H1 (cell line): ENCODE data around the gene CDRT4. TPM values are rescaled to one million over a fixed set of nuclear protein-coding genes. Genes with fewer than 3 reads are reported as not detected.

Experiments used
- BRCA1 ChIP-seq: IDR thresholded peaks from 2 replicates; pipeline ENCODE4 v1.6.1; 2012; ENCODE audit warnings: low read depth, low read length, improper control_type of control experiment
- CREB1 ChIP-seq: IDR thresholded peaks from 2 replicates; pipeline ENCODE4 v1.6.1; 2012; ENCODE audit warnings: inconsistent platforms
- GABPA ChIP-seq: IDR thresholded peaks from 2 replicates; pipeline ENCODE4 v1.6.1; 2011; ENCODE audit warnings: mild to moderate bottlenecking, low read length, moderate library complexity, borderline replicate concordance; ENCODE audit not compliant: insufficient read depth
- HDAC2 ChIP-seq, 2 experiments: fragments of 300-600 bp in 1 of 2; sonication (generic) in 1 of 2; IDR thresholded peaks; 2 replicates each; pipeline ENCODE4 v1.6.1; 2011 to 2012; ENCODE audit warnings: low read depth in 2 of 2, low read length in 2 of 2, mild to moderate bottlenecking in 2 of 2, moderate library complexity in 2 of 2, borderline replicate concordance in 1 of 2, inconsistent platforms in 1 of 2
- MAX ChIP-seq: IDR thresholded peaks from 2 replicates; pipeline ENCODE4 v1.6.1; 2012; ENCODE audit warnings: inconsistent platforms
- PHF8 ChIP-seq: fragments of 200-600 bp; sonication (generic); conservative IDR thresholded peaks from 2 replicates; pipeline ENCODE4 v1.7.1; 2012; ENCODE audit warnings: low read depth, mild to moderate bottlenecking, inconsistent platforms, low read length, moderate library complexity
- POLR2A ChIP-seq, 2 experiments: IDR thresholded peaks; 1 replicate in 1 of 2; 2 replicates in 1 of 2; pipeline ENCODE4 v1.6.1; 2011; ENCODE audit warnings: low read depth in 2 of 2, low read length in 2 of 2, mild to moderate bottlenecking in 2 of 2; ENCODE audit errors: control extremely low read depth in 1 of 2
- POLR2AphosphoS5 ChIP-seq: IDR thresholded peaks from 2 replicates; pipeline ENCODE4 v1.6.1; 2011; ENCODE audit warnings: low read depth, low read length
- SP2 ChIP-seq: IDR thresholded peaks from 2 replicates; pipeline ENCODE4 v1.6.1; 2012; ENCODE audit warnings: mild to moderate bottlenecking, low read length, inconsistent platforms
- SRF ChIP-seq: IDR thresholded peaks from 2 replicates; pipeline ENCODE4 v1.6.1; 2011; ENCODE audit warnings: mild to moderate bottlenecking, low read depth, low read length, moderate library complexity
- TCF12 ChIP-seq: IDR thresholded peaks from 2 replicates; pipeline ENCODE4 v1.6.1; 2011; ENCODE audit warnings: low read depth, mild to moderate bottlenecking, low read length
- ZNF274 ChIP-seq: IDR thresholded peaks from 2 replicates; pipeline ENCODE4 v1.7.0; 2012; ENCODE audit warnings: low read length, borderline replicate concordance; ENCODE audit errors: extremely low read depth
- polyA plus RNA-seq, 7 experiments: library from polyadenylated mRNA; depleted of rRNA in 3 of 7; stranded (reverse) in 5 of 7; unstranded in 2 of 7; fragments of >200 nt in 5 of 7; fragments of 200-250 nt in 2 of 7; gene quantifications; 1 replicate in 5 of 7; 2 replicates in 1 of 7; 4 replicates in 1 of 7; pipeline versions ENCODE4 v1.2.1 to v1.2.3, GENCODE V29; 2011 to 2013; ENCODE audit warnings: missing spikeins in 2 of 7, mixed read lengths in 2 of 7
- total RNA-seq: library from RNA; stranded (reverse); fragmentation: NEBNext Ultra II Directional; extraction: Animal tissue kit (Norgen Biotek cat#: 25700); gene quantifications from 2 replicates; pipeline ENCODE4 v1.2.1, GENCODE V29; 2021
- TF ChIP-seq, protein P1 (sequence below): fragments of 300-600 bp; sonication (generic); IDR thresholded peaks from 2 replicates; pipeline ENCODE4 v1.7.1; 2012; ENCODE audit warnings: low read length, moderate library complexity, mild to moderate bottlenecking, inconsistent platforms; ENCODE audit not compliant: insufficient replicate concordance

The CDRT4 gene
- total and polyA plus RNA-seq, 2 of the 8 experiments (the other 6 are each of a cell fraction or from before 2014, with no cell fraction given), result 2.6 to 5.6 TPM

GRCh38 chr17:15470536-15470935 is 3.1 kb upstream of the CDRT4 start (continued):
- TF ChIP-seq, protein P1, sequence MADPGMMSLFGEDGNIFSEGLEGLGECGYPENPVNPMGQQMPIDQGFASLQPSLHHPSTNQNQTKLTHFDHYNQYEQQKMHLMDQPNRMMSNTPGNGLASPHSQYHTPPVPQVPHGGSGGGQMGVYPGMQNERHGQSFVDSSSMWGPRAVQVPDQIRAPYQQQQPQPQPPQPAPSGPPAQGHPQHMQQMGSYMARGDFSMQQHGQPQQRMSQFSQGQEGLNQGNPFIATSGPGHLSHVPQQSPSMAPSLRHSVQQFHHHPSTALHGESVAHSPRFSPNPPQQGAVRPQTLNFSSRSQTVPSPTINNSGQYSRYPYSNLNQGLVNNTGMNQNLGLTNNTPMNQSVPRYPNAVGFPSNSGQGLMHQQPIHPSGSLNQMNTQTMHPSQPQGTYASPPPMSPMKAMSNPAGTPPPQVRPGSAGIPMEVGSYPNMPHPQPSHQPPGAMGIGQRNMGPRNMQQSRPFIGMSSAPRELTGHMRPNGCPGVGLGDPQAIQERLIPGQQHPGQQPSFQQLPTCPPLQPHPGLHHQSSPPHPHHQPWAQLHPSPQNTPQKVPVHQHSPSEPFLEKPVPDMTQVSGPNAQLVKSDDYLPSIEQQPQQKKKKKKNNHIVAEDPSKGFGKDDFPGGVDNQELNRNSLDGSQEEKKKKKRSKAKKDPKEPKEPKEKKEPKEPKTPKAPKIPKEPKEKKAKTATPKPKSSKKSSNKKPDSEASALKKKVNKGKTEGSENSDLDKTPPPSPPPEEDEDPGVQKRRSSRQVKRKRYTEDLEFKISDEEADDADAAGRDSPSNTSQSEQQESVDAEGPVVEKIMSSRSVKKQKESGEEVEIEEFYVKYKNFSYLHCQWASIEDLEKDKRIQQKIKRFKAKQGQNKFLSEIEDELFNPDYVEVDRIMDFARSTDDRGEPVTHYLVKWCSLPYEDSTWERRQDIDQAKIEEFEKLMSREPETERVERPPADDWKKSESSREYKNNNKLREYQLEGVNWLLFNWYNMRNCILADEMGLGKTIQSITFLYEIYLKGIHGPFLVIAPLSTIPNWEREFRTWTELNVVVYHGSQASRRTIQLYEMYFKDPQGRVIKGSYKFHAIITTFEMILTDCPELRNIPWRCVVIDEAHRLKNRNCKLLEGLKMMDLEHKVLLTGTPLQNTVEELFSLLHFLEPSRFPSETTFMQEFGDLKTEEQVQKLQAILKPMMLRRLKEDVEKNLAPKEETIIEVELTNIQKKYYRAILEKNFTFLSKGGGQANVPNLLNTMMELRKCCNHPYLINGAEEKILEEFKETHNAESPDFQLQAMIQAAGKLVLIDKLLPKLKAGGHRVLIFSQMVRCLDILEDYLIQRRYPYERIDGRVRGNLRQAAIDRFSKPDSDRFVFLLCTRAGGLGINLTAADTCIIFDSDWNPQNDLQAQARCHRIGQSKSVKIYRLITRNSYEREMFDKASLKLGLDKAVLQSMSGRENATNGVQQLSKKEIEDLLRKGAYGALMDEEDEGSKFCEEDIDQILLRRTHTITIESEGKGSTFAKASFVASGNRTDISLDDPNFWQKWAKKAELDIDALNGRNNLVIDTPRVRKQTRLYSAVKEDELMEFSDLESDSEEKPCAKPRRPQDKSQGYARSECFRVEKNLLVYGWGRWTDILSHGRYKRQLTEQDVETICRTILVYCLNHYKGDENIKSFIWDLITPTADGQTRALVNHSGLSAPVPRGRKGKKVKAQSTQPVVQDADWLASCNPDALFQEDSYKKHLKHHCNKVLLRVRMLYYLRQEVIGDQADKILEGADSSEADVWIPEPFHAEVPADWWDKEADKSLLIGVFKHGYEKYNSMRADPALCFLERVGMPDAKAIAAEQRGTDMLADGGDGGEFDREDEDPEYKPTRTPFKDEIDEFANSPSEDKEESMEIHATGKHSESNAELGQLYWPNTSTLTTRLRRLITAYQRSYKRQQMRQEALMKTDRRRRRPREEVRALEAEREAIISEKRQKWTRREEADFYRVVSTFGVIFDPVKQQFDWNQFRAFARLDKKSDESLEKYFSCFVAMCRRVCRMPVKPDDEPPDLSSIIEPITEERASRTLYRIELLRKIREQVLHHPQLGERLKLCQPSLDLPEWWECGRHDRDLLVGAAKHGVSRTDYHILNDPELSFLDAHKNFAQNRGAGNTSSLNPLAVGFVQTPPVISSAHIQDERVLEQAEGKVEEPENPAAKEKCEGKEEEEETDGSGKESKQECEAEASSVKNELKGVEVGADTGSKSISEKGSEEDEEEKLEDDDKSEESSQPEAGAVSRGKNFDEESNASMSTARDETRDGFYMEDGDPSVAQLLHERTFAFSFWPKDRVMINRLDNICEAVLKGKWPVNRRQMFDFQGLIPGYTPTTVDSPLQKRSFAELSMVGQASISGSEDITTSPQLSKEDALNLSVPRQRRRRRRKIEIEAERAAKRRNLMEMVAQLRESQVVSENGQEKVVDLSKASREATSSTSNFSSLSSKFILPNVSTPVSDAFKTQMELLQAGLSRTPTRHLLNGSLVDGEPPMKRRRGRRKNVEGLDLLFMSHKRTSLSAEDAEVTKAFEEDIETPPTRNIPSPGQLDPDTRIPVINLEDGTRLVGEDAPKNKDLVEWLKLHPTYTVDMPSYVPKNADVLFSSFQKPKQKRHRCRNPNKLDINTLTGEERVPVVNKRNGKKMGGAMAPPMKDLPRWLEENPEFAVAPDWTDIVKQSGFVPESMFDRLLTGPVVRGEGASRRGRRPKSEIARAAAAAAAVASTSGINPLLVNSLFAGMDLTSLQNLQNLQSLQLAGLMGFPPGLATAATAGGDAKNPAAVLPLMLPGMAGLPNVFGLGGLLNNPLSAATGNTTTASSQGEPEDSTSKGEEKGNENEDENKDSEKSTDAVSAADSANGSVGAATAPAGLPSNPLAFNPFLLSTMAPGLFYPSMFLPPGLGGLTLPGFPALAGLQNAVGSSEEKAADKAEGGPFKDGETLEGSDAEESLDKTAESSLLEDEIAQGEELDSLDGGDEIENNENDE, result no peak
- no peak for TF ChIP-seq MAX
- TF ChIP-seq SP2, result no peak
- TF ChIP-seq PHF8, result no peak
- no peak for TF ChIP-seq TCF12
- TF ChIP-seq CREB1, result no peak
- no peak for TF ChIP-seq ZNF274
- no peak for TF ChIP-seq POLR2AphosphoS5
- TF ChIP-seq GABPA, result no peak
- no peak for TF ChIP-seq POLR2A (IDR thresholded peaks at IDR 0.05; ENCODE audit: control extremely low read depth in 1 of 2, low read depth in 2 of 2, low read length in 2 of 2)
- TF ChIP-seq SRF, result no peak
- no peak for TF ChIP-seq BRCA1
- no peak for TF ChIP-seq HDAC2 (IDR thresholded peaks at IDR 0.05; ENCODE audit: borderline replicate concordance in 1 of 2, low read depth in 2 of 2, low read length in 2 of 2)
